22Rv1 (cell line): ENCODE measurements around the gene FAM83G.

ENCODE experiments used
- ZFX ChIP-seq: fragments of 450-650 bp; IDR thresholded peaks from 2 replicates; pipeline ENCODE4 v1.6.1; 2017; ENCODE audit warnings: antibody characterized with exemption, borderline replicate concordance
- TF ChIP-seq, protein P1 (sequence below): fragments of 450-650 bp; IDR thresholded peaks from 2 replicates; pipeline ENCODE4 v1.5.1; 2017; ENCODE audit warnings: mild to moderate bottlenecking

DNA sequence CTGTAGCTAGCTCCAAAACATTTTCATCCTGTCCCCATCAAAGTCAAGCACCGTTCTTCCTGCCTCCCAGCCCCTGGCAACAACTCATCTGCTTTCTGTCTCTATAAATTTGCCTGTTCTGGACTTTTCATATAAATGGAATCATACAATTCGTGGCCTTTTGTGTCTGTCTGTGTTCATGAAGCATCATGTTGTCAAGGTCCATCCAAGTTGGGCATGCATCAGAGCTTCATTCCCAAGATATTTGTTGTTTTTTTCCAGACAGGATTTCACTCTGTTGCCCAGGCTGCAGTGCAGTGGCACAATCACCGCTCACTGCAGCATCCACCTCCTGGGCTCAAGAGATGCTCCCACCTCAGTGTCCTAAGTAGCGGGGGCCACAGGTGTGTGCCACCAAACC, 46.7 kb downstream of the FAM83G start:
- TF ChIP-seq, protein P1, sequence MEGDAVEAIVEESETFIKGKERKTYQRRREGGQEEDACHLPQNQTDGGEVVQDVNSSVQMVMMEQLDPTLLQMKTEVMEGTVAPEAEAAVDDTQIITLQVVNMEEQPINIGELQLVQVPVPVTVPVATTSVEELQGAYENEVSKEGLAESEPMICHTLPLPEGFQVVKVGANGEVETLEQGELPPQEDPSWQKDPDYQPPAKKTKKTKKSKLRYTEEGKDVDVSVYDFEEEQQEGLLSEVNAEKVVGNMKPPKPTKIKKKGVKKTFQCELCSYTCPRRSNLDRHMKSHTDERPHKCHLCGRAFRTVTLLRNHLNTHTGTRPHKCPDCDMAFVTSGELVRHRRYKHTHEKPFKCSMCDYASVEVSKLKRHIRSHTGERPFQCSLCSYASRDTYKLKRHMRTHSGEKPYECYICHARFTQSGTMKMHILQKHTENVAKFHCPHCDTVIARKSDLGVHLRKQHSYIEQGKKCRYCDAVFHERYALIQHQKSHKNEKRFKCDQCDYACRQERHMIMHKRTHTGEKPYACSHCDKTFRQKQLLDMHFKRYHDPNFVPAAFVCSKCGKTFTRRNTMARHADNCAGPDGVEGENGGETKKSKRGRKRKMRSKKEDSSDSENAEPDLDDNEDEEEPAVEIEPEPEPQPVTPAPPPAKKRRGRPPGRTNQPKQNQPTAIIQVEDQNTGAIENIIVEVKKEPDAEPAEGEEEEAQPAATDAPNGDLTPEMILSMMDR = no peak
- no peak for TF ChIP-seq ZFX
